Endometrial microvascular endothelial cells (primary cell): ENCODE data around the gene UBQLN4. TPM values are rescaled to one million over a fixed set of nuclear protein-coding genes. Genes with fewer than 3 reads are reported as not detected.
"Not testable (repeated sequence)": the region's sequence is repeated elsewhere in the genome, so short reads cannot be mapped to it uniquely, and the experiment has no call there.

Experiments used
- in situ Hi-C: cut with HindIII; loops from 2 replicates; pipeline ENCODE4 v1.10.0; 2017; ENCODE audit warnings: low sequenced_read_pairs, low pct_unique_long_range_greater_than_20kb; ENCODE audit errors: inconsistent ontology term
- total RNA-seq: library from RNA; depleted of rRNA; stranded (reverse); fragments of >200 nt; gene quantifications from one replicate; pipeline ENCODE4 v1.2.3, GENCODE V29; 2015; ENCODE audit errors: inconsistent ontology term

The UBQLN4 gene
- total RNA-seq, 1 donor from 2014 or later = 33.7 TPM

- in situ Hi-C loops = no loop called here
These were observed 13.7 kb upstream of the UBQLN4 start for GRCh38 chr1:156067262-156067661.

- in situ Hi-C loops = no loop called here
These were observed 12.3 kb upstream of the UBQLN4 start for GRCh38 chr1:156065871-156066270.

- in situ Hi-C loops = no loop called here
These were observed 11.6 kb upstream of the UBQLN4 start for GRCh38 chr1:156065212-156065611.

GRCh38 chr1:156064615-156065014 is 11.0 kb upstream of the UBQLN4 start:
- in situ Hi-C loops = no loop called here

GRCh38 chr1:156063997-156064285 is 10.3 kb upstream of the UBQLN4 start:
- in situ Hi-C loops = no loop called here

GRCh38 chr1:156062189-156062588 is 8.6 kb upstream of the UBQLN4 start:
- in situ Hi-C loops = no loop called here

- in situ Hi-C loops = no loop called here
These were observed 7.5 kb upstream of the UBQLN4 start, which contains the start of gene RAB25 for GRCh38 chr1:156060937-156061636. Gene RAB25, plus strand, starts transcription at chr1:156061160. Its CDS starts 241 bp downstream, at chr1:156061401.

- in situ Hi-C loops = no loop called here
These were observed 2.8 kb upstream of the UBQLN4 start for GRCh38 chr1:156056326-156056849.

- in situ Hi-C loops = no loop called here
These were observed 1.9 kb upstream of the UBQLN4 start for GRCh38 chr1:156055281-156056048.

- in situ Hi-C loops = no loop called here
These were observed 1.1 kb upstream of the UBQLN4 start, which contains the start of gene LAMTOR2 for GRCh38 chr1:156054500-156055280. Gene LAMTOR2, plus strand, starts transcription at chr1:156054782. Its CDS starts 108 bp downstream, at chr1:156054890.

- in situ Hi-C loops = no loop called here
These were observed 483 bp downstream of the UBQLN4 start for GRCh38 chr1:156052862-156053767.

- in situ Hi-C loops = no loop called here
These were observed 2.4 kb downstream of the UBQLN4 start for GRCh38 chr1:156051011-156051725.

GRCh38 chr1:156050376-156050775 is 3.2 kb downstream of the UBQLN4 start:
- in situ Hi-C loops = no loop called here

- in situ Hi-C loops = no loop called here
These were observed 4.8 kb downstream of the UBQLN4 start for GRCh38 chr1:156048663-156049258.

- in situ Hi-C loops = no loop called here
These were observed 8.5 kb downstream of the UBQLN4 start for GRCh38 chr1:156045076-156045475.

GRCh38 chr1:156042828-156043227 is 10.8 kb downstream of the UBQLN4 start:
- in situ Hi-C loops = no loop called here

- in situ Hi-C loops = not testable (repeated sequence)
These were observed 18.6 kb downstream of the UBQLN4 start for GRCh38 chr1:156034991-156035390.
